H9 (cell line): ENCODE measurements around the gene POMGNT1. TPM values are rescaled to one million over a fixed set of nuclear protein-coding genes. Genes with fewer than 3 reads are reported as not detected.

Experiments
- DNase-seq: peaks from one replicate; pipeline ENCODE4 v3.0.0-alpha.2; 2017
- H2AFZ ChIP-seq: one replicate; pipeline ENCODE4 v1.6.1; 2013; ENCODE audit warnings: mild to moderate bottlenecking, low read length, control low read depth, moderate library complexity
- H2AK5ac ChIP-seq: 2 replicates; pipeline ENCODE4 v1.6.1; 2013; ENCODE audit warnings: low read length, control low read depth, mixed read lengths; ENCODE audit not compliant: insufficient read length
- H2BK120ac ChIP-seq: one replicate; pipeline ENCODE4 v1.6.1; 2013; ENCODE audit warnings: low read depth, mild to moderate bottlenecking, low read length, control low read depth, inconsistent platforms; ENCODE audit not compliant: poor library complexity, severe bottlenecking
- H2BK12ac ChIP-seq: 2 replicates; pipeline ENCODE4 v1.6.1; 2013; ENCODE audit warnings: low read length, control low read depth, mixed read lengths, low read depth; ENCODE audit not compliant: insufficient read length
- H2BK15ac ChIP-seq: 2 replicates; pipeline ENCODE4 v1.6.1; 2013; ENCODE audit warnings: low read depth, low read length, control low read depth
- H2BK20ac ChIP-seq: one replicate; pipeline ENCODE4 v1.6.1; 2013; ENCODE audit warnings: low read depth, mild to moderate bottlenecking, low read length, control low read depth, inconsistent platforms; ENCODE audit not compliant: poor library complexity, severe bottlenecking
- H2BK5ac ChIP-seq: 2 replicates; pipeline ENCODE4 v1.6.1; 2013; ENCODE audit warnings: low read length, control low read depth, mixed read lengths; ENCODE audit not compliant: insufficient read length
- H3K14ac ChIP-seq: 2 replicates; pipeline ENCODE4 v1.6.1; 2013; ENCODE audit warnings: low read length, control low read depth; ENCODE audit not compliant: insufficient read depth
- H3K18ac ChIP-seq: 2 replicates; pipeline ENCODE4 v1.6.1; 2013; ENCODE audit warnings: low read depth, mild to moderate bottlenecking, mixed read lengths, low read length, control low read depth; ENCODE audit not compliant: insufficient read length
- H3K23ac ChIP-seq: 2 replicates; pipeline ENCODE4 v1.6.1; 2013; ENCODE audit warnings: low read length, control low read depth, mixed read lengths, low read depth; ENCODE audit not compliant: insufficient read length
- H3K23me2 ChIP-seq: 2 replicates; pipeline ENCODE4 v1.6.1; 2013; ENCODE audit warnings: low read depth, mild to moderate bottlenecking, mixed read lengths, low read length, control low read depth; ENCODE audit not compliant: insufficient read length, poor library complexity, severe bottlenecking
- H3K27ac ChIP-seq: 2 replicates; pipeline ENCODE4 v1.5.1; 2013; ENCODE audit warnings: low read length, control low read depth, mixed read lengths, low read depth; ENCODE audit not compliant: insufficient read length
- H3K27me3 ChIP-seq: 2 replicates; pipeline ENCODE4 v1.6.1; 2013; ENCODE audit warnings: low read length, control low read depth, inconsistent platforms; ENCODE audit not compliant: insufficient read depth
- H3K4ac ChIP-seq: 2 replicates; pipeline ENCODE4 v1.6.1; 2013; ENCODE audit warnings: low read depth, mild to moderate bottlenecking, control low read depth, inconsistent platforms, low read length, moderate library complexity
- H3K4me1 ChIP-seq: 2 replicates; pipeline ENCODE4 v1.6.1; 2013; ENCODE audit warnings: low read length, control low read depth, inconsistent platforms; ENCODE audit not compliant: insufficient read depth
- H3K4me2 ChIP-seq: 2 replicates; pipeline ENCODE4 v1.6.1; 2013; ENCODE audit warnings: low read length, control low read depth, mixed read lengths; ENCODE audit not compliant: insufficient read length, insufficient read depth
- H3K56ac ChIP-seq: 2 replicates; pipeline ENCODE4 v1.6.1; 2013; ENCODE audit warnings: low read depth, mild to moderate bottlenecking, mixed read lengths, low read length, control low read depth; ENCODE audit not compliant: insufficient read length
- H3K79me1 ChIP-seq: 2 replicates; pipeline ENCODE4 v1.6.1; 2013; ENCODE audit warnings: low read depth, mild to moderate bottlenecking, moderate library complexity, low read length, control low read depth, inconsistent platforms; ENCODE audit not compliant: insufficient read depth, poor library complexity, severe bottlenecking
- H3K79me2 ChIP-seq: 2 replicates; pipeline ENCODE4 v1.6.1; 2013; ENCODE audit warnings: low read length, control low read depth, inconsistent platforms; ENCODE audit not compliant: insufficient read depth
- H3K9ac ChIP-seq: 2 replicates; pipeline ENCODE4 v1.6.1; 2013; ENCODE audit warnings: low read length, control low read depth, mixed read lengths; ENCODE audit not compliant: insufficient read length; ENCODE audit errors: extremely low read depth
- H3K9me3 ChIP-seq: one replicate; pipeline ENCODE4 v1.6.1; 2013; ENCODE audit warnings: low read depth, low read length, inconsistent platforms; ENCODE audit not compliant: control insufficient read depth
- H3T11ph ChIP-seq: one replicate; pipeline ENCODE4 v1.6.1; 2013; ENCODE audit warnings: mild to moderate bottlenecking, low read length, control low read depth, inconsistent platforms
- H4K20me1 ChIP-seq: one replicate; pipeline ENCODE4 v1.6.1; 2013; ENCODE audit not compliant: control insufficient read depth, insufficient read length, insufficient read depth
- H4K5ac ChIP-seq: 2 replicates; pipeline ENCODE4 v1.6.1; 2013; ENCODE audit warnings: low read depth, mild to moderate bottlenecking, mixed read lengths, low read length, control low read depth; ENCODE audit not compliant: insufficient read length
- H4K8ac ChIP-seq: replicated peaks from 2 replicates; pipeline ENCODE4 v1.6.1; 2013; ENCODE audit warnings: low read length, control low read depth, mixed read lengths, low read depth; ENCODE audit not compliant: insufficient read length
- H4K91ac ChIP-seq: 2 replicates; pipeline ENCODE4 v1.6.1; 2013; ENCODE audit warnings: low read depth, mild to moderate bottlenecking, moderate library complexity, mixed read lengths, low read length, control low read depth; ENCODE audit not compliant: insufficient read length
- H3K27ac Mint-ChIP-seq, 3 experiments: 2 replicates in 2 of 3; 3 replicates in 1 of 3; pipeline ENCODE4 v1.8.0; 2020 to 2021; ENCODE audit warnings: mixed read lengths in 3 of 3, mild to moderate bottlenecking in 1 of 3, moderate library complexity in 1 of 3
- H3K27me3 Mint-ChIP-seq: 2 replicates; pipeline ENCODE4 v1.8.0; 2021; ENCODE audit warnings: low read depth, mild to moderate bottlenecking, moderate library complexity, mixed read lengths
- H3K36me3 Mint-ChIP-seq, 3 experiments: 2 replicates in 2 of 3; 3 replicates in 1 of 3; pipeline ENCODE4 v1.8.0; 2020 to 2021; ENCODE audit warnings: low read depth in 3 of 3, mixed read lengths in 3 of 3; ENCODE audit not compliant: insufficient read depth in 1 of 3
- H3K4me1 Mint-ChIP-seq, 2 experiments: 2 replicates each; pipeline ENCODE4 v1.8.0; 2020; ENCODE audit warnings: mixed read lengths in 2 of 2
- H3K4me3 Mint-ChIP-seq, 2 experiments: 2 replicates in 1 of 2; 3 replicates in 1 of 2; pipeline ENCODE4 v1.8.0; 2020 to 2021; ENCODE audit warnings: mild to moderate bottlenecking in 2 of 2, mixed read lengths in 2 of 2, moderate library complexity in 1 of 2
- H3K9me3 Mint-ChIP-seq, 2 experiments: 2 replicates in 1 of 2; 3 replicates in 1 of 2; pipeline ENCODE4 v1.8.0; 2020; ENCODE audit warnings: mild to moderate bottlenecking in 2 of 2, mixed read lengths in 2 of 2, moderate library complexity in 1 of 2
- CTCF ChIP-seq: fragments of 200-600 bp; sonication (generic); conservative IDR thresholded peaks from 3 replicates; pipeline ENCODE4 v1.8.0; 2021; ENCODE audit warnings: antibody characterized with exemption, mild to moderate bottlenecking
- WGBS: extraction: QIAGEN DNeasy Blood & Tissue Kit; methylation state at CpG from one replicate; pipeline ENCODE4 v1.1.7; 2013; ENCODE audit warnings: missing lambda C conversion rate, low lambda C conversion rate, mixed read lengths; ENCODE audit not compliant: insufficient read length; ENCODE audit errors: extremely low coverage; 5-methylcytosine and 5-hydroxymethylcytosine counted together
- total RNA-seq: library from RNA; stranded (reverse); gene quantifications from 2 replicates; pipeline ENCODE4 v1.2.1, GENCODE V29; 2021

The POMGNT1 gene
- total RNA-seq, 1 experiment from 2014 or later: 62.6 TPM

DNA sequence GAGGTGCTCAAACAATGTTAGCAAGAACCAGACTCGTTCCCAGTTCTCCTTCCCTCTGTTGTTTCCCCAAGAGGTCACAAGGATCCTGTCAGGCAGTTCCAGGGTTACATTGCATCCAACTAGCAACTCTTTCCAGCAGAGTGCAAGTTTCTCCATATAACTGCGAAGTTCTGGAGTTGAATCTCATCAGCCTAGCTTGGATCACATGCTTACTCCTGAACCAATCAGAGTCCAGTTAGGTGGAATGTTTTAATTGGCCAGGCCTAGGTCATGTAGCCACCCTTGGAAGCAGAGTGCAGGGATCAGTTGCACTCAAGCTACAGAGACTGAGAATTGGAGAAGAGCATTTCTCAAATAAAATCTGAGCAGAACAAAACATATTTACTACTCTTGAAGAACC is 49.9 kb downstream of the POMGNT1 start:
- no peak overlapping the region for H2AFZ ChIP-seq
- peaks cover 7 to 11% of the 10 kb centered on the region in 2 experiments for H3K4me1 Mint-ChIP-seq
- H3K27me3 ChIP-seq: no peaks in the 10 kb centered on the region

More for the DNA sequence above, 49.9 kb downstream of the POMGNT1 start:
- no peak overlapping the region for H3K9ac ChIP-seq
- Mint-ChIP-seq H3K9me3 (no peaks in the 10 kb centered on the region; a peak in 1 of 5 replicates), H3K27me3 (no peaks in the 10 kb centered on the region; the same call in none of the 2 replicates), H3K27ac (no peak overlapping the region), H3K36me3 (no peaks in the 10 kb centered on the region), H3K4me3 (peak overlapping the region in 1 of 2 experiments; percentile 52; a peak in 2 of 5 replicates)
- H3K23ac ChIP-seq: no peak overlapping the region
- H3K56ac ChIP-seq: no peak overlapping the region
- no peak for TF ChIP-seq CTCF
- no peak overlapping the region for H4K5ac ChIP-seq
- H3K4me1 ChIP-seq: no peaks in the 10 kb centered on the region; the same call in 1 of the 2 replicates
- H3T11ph ChIP-seq: no peak overlapping the region
- no peak overlapping the region for H3K27ac ChIP-seq
- no peak overlapping the region for H2BK12ac ChIP-seq
- no peaks in the 10 kb centered on the region for H4K20me1 ChIP-seq
- H3K18ac ChIP-seq: no peak overlapping the region
- H3K23me2 ChIP-seq: no peaks in the 10 kb centered on the region
- no peaks in the 10 kb centered on the region for H3K9me3 ChIP-seq
- DNase-seq: no peak
- H3K4me2 ChIP-seq: no peak overlapping the region
- H2BK5ac ChIP-seq: no peak overlapping the region
- no peak overlapping the region for H2BK15ac ChIP-seq
- WGBS: no CpG with 5 or more reads among the region's 2 CpGs
- H3K79me2 ChIP-seq: no peaks in the 10 kb centered on the region
- no peak overlapping the region for H3K4ac ChIP-seq
- no peak overlapping the region for H2BK20ac ChIP-seq
- H3K14ac ChIP-seq: no peak overlapping the region
- no peaks in the 10 kb centered on the region for H3K79me1 ChIP-seq
- H2AK5ac ChIP-seq: no peak overlapping the region
- H2BK120ac ChIP-seq: no peak overlapping the region
- no peak overlapping the region for H4K91ac ChIP-seq
- H4K8ac ChIP-seq: no peak overlapping the region

Other genes starting within 250 kb of the POMGNT1 start
- 11.4 and 12.4 TPM in 2 replicates for gene PIK3R3, start 65.8 kb downstream of the POMGNT1 start, total RNA-seq
- not detected in 2 replicates for gene TSPAN1, start 23.3 kb downstream of the POMGNT1 start, total RNA-seq
- not detected in 2 replicates for gene P3R3URF, start 21.9 kb downstream of the POMGNT1 start, total RNA-seq
- gene LURAP1, start 4.9 kb upstream of the POMGNT1 start, total RNA-seq: 3.0 TPM in 2 replicates
- gene RAD54L, start 49.3 kb upstream of the POMGNT1 start, total RNA-seq: 43.4 and 46.8 TPM in 2 replicates
- gene LRRC41, start 105.2 kb upstream of the POMGNT1 start, total RNA-seq: 59.4 and 62.6 TPM in 2 replicates
- gene UQCRH, start 105.3 kb upstream of the POMGNT1 start, total RNA-seq: 502 and 508 TPM in 2 replicates
- gene NSUN4, start 142.4 kb upstream of the POMGNT1 start, total RNA-seq: 17.5 and 20.4 TPM in 2 replicates
- 18.9 and 23.4 TPM in 2 replicates for gene FAAH, start 195.9 kb upstream of the POMGNT1 start, total RNA-seq